GM12865 (cell line): ENCODE data around the gene GSPT1.

ENCODE experiments used
- DNase-seq: peaks from one replicate; pipeline ENCODE4 v3.0.0; 2010; ENCODE audit warnings: low read depth
- H3K4me3 ChIP-seq: 2 replicates; pipeline ENCODE4 v1.5.1; 2011; ENCODE audit warnings: mild to moderate bottlenecking, low read depth, low read length, control low read depth
- TF ChIP-seq, protein P1 (sequence below): IDR thresholded peaks from 2 replicates; pipeline ENCODE4 v1.5.1; 2011; ENCODE audit warnings: low read length, control low read depth, low read depth, inconsistent platforms; ENCODE audit not compliant: insufficient read depth; ENCODE audit errors: missing control alignments

Gene GSPT1

DNA sequence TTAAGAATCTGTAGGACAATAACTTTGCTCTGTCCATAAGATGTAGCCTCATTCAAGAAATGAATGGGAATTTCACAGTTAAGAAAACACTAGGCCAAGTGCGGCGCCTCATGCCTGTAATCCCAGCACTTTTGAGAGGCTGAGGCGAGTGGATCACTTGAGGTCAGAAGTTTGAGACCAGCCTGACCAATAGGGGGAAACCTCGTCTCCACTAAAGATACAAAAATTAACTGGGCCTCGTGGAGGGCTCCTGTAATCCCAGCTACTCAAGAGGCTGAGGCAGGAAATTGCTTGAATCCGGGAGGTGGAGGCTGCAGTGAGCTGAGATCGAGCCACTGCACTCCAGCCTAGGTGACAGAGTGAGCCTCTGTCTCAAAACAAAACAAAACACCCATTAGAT lies 44.6 kb downstream of the GSPT1 start:
- no peak overlapping the region for H3K4me3 ChIP-seq
- TF ChIP-seq, protein P1, sequence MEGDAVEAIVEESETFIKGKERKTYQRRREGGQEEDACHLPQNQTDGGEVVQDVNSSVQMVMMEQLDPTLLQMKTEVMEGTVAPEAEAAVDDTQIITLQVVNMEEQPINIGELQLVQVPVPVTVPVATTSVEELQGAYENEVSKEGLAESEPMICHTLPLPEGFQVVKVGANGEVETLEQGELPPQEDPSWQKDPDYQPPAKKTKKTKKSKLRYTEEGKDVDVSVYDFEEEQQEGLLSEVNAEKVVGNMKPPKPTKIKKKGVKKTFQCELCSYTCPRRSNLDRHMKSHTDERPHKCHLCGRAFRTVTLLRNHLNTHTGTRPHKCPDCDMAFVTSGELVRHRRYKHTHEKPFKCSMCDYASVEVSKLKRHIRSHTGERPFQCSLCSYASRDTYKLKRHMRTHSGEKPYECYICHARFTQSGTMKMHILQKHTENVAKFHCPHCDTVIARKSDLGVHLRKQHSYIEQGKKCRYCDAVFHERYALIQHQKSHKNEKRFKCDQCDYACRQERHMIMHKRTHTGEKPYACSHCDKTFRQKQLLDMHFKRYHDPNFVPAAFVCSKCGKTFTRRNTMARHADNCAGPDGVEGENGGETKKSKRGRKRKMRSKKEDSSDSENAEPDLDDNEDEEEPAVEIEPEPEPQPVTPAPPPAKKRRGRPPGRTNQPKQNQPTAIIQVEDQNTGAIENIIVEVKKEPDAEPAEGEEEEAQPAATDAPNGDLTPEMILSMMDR, result no peak
- no peak for DNase-seq

DNA sequence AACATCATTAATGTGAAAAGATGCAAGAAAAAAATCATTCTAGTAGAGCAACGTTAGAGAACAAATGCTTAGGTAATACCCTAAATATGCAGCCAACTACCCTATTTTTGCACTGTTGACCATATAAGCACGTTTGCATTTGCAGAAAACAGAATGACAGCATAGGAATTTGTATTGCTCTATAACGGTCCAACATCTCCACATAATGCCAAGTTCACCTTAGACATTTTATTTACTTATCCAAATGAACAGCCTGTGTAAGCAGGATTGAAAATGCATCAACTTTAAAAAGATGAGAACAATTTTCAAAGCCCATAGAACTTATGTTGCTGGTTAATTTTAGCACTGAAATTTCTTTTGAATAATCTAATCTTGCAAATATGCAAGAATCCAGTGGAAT lies 45.4 kb downstream of the GSPT1 start:
- no peak for DNase-seq
- TF ChIP-seq, protein P1, result no peak
- no peak overlapping the region for H3K4me3 ChIP-seq

DNA sequence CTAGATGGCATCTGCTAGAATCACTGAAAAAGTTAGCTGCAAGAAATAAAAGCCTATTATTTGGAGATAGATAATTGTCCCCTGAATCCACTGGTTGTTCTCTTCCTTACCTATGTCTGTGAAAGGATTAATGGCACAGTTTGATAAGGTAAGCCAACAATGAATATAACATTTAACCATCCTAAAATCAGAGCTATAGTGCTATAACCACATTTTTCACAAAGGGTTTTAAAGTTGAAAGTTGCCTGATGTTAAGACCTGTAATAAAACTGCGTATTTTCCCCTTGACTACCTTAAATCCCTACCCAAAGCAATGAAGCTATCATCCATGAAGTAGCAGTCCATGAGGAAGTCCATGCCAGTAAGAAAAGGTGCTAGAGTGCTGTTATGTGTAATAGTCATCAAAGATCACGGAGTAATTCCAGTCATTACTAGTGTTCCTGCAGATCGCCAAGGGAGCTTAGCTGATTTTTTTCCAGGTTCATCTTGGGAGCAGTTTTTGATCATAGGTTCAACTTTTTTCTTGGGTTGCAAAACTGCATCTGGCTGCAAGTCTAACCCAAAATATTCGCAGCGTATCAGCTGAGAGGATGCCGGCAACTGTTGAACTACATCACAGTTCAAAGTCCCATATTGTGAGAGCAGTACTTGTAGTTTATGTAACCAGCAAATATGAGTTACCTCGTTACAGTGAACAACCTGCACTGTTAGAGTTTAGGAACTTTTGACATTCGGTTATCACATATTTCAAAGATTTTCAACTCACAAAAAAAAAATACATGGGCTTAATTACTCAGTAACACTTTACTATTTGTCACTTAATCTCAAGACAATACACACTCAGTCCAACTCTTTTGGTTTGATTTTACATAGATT lies 46.2 kb downstream of the GSPT1 start:
- no peak overlapping the region for H3K4me3 ChIP-seq
- TF ChIP-seq, protein P1, result no peak
- no peak for DNase-seq

DNA sequence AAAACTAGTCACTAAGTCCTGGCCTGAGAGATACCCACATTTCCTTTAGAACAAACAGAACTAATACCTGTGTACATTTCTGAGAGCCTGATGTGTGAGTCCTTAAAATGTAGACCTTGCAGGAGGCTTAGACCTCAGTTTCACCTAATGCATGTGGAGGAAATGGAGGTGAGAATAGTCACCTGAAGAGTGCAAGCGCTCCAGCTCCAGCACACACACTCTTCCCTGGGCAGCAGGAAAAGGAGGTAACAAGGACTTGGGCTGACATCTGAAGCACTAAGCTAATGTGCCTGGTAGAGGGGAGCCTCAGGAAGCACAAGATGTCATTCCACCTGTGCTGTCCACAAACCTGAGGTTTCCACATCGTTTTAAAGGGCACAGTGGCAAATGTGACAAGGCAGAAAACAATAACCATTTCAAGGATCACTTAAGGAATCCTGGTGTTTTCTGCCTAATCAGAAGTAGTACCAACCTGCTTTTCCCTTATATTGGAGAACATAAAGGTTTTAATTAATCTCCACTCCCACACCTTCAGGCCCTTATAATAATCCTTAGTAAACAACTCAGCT lies 47.3 kb downstream of the GSPT1 start:
- DNase-seq, result no peak
- H3K4me3 ChIP-seq, result no peak overlapping the region
- TF ChIP-seq, protein P1, result no peak

DNA sequence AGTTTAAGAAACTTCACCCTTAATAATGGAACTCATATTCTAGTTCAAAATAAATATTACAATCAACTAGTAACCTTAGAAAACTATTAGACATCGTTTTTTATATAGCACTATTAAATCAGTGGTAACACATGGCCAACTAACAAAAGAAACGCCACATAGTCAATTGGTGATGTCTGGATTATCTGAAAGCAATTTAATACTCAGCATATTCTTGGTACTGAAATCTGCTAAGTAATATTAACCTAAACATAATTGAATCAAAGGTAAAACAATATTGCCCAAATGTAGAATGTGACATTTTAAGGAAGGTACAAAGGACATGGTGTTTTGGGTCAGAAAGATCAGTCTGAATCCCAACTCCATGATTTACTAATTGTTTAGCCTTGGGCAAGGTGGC lies 53.3 kb downstream of the GSPT1 start:
- TF ChIP-seq, protein P1, result no peak
- no peak overlapping the region for H3K4me3 ChIP-seq
- DNase-seq, result no peak

DNA sequence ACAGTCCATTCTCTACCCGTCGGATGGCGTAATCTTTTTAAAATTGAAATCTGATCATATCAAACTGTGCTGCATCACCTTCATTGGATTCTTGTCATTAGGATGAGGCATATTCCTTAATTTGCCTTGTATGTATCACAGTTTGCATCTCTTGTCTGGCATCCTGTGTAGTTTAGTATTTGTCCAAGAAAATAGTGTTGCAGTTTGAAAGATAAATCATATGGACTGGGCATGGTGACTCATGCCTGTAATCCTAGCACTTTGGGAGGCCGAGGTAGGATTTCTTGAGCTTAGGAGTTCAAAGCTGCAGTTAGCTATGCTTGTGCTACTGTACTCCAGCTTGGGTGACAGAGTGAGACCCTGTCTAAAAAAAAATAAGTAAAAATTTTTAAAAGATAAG lies 58.6 kb downstream of the GSPT1 start:
- no peak for DNase-seq
- TF ChIP-seq, protein P1, result no peak

More for the DNA sequence above, 58.6 kb downstream of the GSPT1 start:
- no peak overlapping the region for H3K4me3 ChIP-seq
